H9 (cell line): ENCODE results near the gene NDUFS2. TPM values are rescaled to one million over a fixed set of nuclear protein-coding genes. Genes with fewer than 3 reads are reported as not detected.

ENCODE experiments used
- DNase-seq: peaks from one replicate; pipeline ENCODE4 v3.0.0-alpha.2; 2017
- H2AFZ ChIP-seq: one replicate; pipeline ENCODE4 v1.6.1; 2013; ENCODE audit warnings: mild to moderate bottlenecking, low read length, control low read depth, moderate library complexity
- H2AK5ac ChIP-seq: 2 replicates; pipeline ENCODE4 v1.6.1; 2013; ENCODE audit warnings: low read length, control low read depth, mixed read lengths; ENCODE audit not compliant: insufficient read length
- H2BK120ac ChIP-seq: one replicate; pipeline ENCODE4 v1.6.1; 2013; ENCODE audit warnings: low read depth, mild to moderate bottlenecking, low read length, control low read depth, inconsistent platforms; ENCODE audit not compliant: poor library complexity, severe bottlenecking
- H2BK12ac ChIP-seq: 2 replicates; pipeline ENCODE4 v1.6.1; 2013; ENCODE audit warnings: low read length, control low read depth, mixed read lengths, low read depth; ENCODE audit not compliant: insufficient read length
- H2BK15ac ChIP-seq: 2 replicates; pipeline ENCODE4 v1.6.1; 2013; ENCODE audit warnings: low read depth, low read length, control low read depth
- H2BK20ac ChIP-seq: one replicate; pipeline ENCODE4 v1.6.1; 2013; ENCODE audit warnings: low read depth, mild to moderate bottlenecking, low read length, control low read depth, inconsistent platforms; ENCODE audit not compliant: poor library complexity, severe bottlenecking
- H2BK5ac ChIP-seq: 2 replicates; pipeline ENCODE4 v1.6.1; 2013; ENCODE audit warnings: low read length, control low read depth, mixed read lengths; ENCODE audit not compliant: insufficient read length
- H3K14ac ChIP-seq: 2 replicates; pipeline ENCODE4 v1.6.1; 2013; ENCODE audit warnings: low read length, control low read depth; ENCODE audit not compliant: insufficient read depth
- H3K18ac ChIP-seq: 2 replicates; pipeline ENCODE4 v1.6.1; 2013; ENCODE audit warnings: low read depth, mild to moderate bottlenecking, mixed read lengths, low read length, control low read depth; ENCODE audit not compliant: insufficient read length
- H3K23ac ChIP-seq: 2 replicates; pipeline ENCODE4 v1.6.1; 2013; ENCODE audit warnings: low read length, control low read depth, mixed read lengths, low read depth; ENCODE audit not compliant: insufficient read length
- H3K23me2 ChIP-seq: 2 replicates; pipeline ENCODE4 v1.6.1; 2013; ENCODE audit warnings: low read depth, mild to moderate bottlenecking, mixed read lengths, low read length, control low read depth; ENCODE audit not compliant: insufficient read length, poor library complexity, severe bottlenecking
- H3K27ac ChIP-seq: 2 replicates; pipeline ENCODE4 v1.5.1; 2013; ENCODE audit warnings: low read length, control low read depth, mixed read lengths, low read depth; ENCODE audit not compliant: insufficient read length
- H3K27me3 ChIP-seq: 2 replicates; pipeline ENCODE4 v1.6.1; 2013; ENCODE audit warnings: low read length, control low read depth, inconsistent platforms; ENCODE audit not compliant: insufficient read depth
- H3K4ac ChIP-seq: 2 replicates; pipeline ENCODE4 v1.6.1; 2013; ENCODE audit warnings: low read depth, mild to moderate bottlenecking, control low read depth, inconsistent platforms, low read length, moderate library complexity
- H3K4me1 ChIP-seq: 2 replicates; pipeline ENCODE4 v1.6.1; 2013; ENCODE audit warnings: low read length, control low read depth, inconsistent platforms; ENCODE audit not compliant: insufficient read depth
- H3K4me2 ChIP-seq: 2 replicates; pipeline ENCODE4 v1.6.1; 2013; ENCODE audit warnings: low read length, control low read depth, mixed read lengths; ENCODE audit not compliant: insufficient read length, insufficient read depth
- H3K56ac ChIP-seq: 2 replicates; pipeline ENCODE4 v1.6.1; 2013; ENCODE audit warnings: low read depth, mild to moderate bottlenecking, mixed read lengths, low read length, control low read depth; ENCODE audit not compliant: insufficient read length
- H3K79me1 ChIP-seq: 2 replicates; pipeline ENCODE4 v1.6.1; 2013; ENCODE audit warnings: low read depth, mild to moderate bottlenecking, moderate library complexity, low read length, control low read depth, inconsistent platforms; ENCODE audit not compliant: insufficient read depth, poor library complexity, severe bottlenecking
- H3K79me2 ChIP-seq: 2 replicates; pipeline ENCODE4 v1.6.1; 2013; ENCODE audit warnings: low read length, control low read depth, inconsistent platforms; ENCODE audit not compliant: insufficient read depth
- H3K9ac ChIP-seq: 2 replicates; pipeline ENCODE4 v1.6.1; 2013; ENCODE audit warnings: low read length, control low read depth, mixed read lengths; ENCODE audit not compliant: insufficient read length; ENCODE audit errors: extremely low read depth
- H3K9me3 ChIP-seq: one replicate; pipeline ENCODE4 v1.6.1; 2013; ENCODE audit warnings: low read depth, low read length, inconsistent platforms; ENCODE audit not compliant: control insufficient read depth
- H3T11ph ChIP-seq: one replicate; pipeline ENCODE4 v1.6.1; 2013; ENCODE audit warnings: mild to moderate bottlenecking, low read length, control low read depth, inconsistent platforms
- H4K20me1 ChIP-seq: one replicate; pipeline ENCODE4 v1.6.1; 2013; ENCODE audit not compliant: control insufficient read depth, insufficient read length, insufficient read depth
- H4K5ac ChIP-seq: 2 replicates; pipeline ENCODE4 v1.6.1; 2013; ENCODE audit warnings: low read depth, mild to moderate bottlenecking, mixed read lengths, low read length, control low read depth; ENCODE audit not compliant: insufficient read length
- H4K8ac ChIP-seq: replicated peaks from 2 replicates; pipeline ENCODE4 v1.6.1; 2013; ENCODE audit warnings: low read length, control low read depth, mixed read lengths, low read depth; ENCODE audit not compliant: insufficient read length
- H4K91ac ChIP-seq: 2 replicates; pipeline ENCODE4 v1.6.1; 2013; ENCODE audit warnings: low read depth, mild to moderate bottlenecking, moderate library complexity, mixed read lengths, low read length, control low read depth; ENCODE audit not compliant: insufficient read length
- H3K27ac Mint-ChIP-seq, 3 experiments: 2 replicates in 2 of 3; 3 replicates in 1 of 3; pipeline ENCODE4 v1.8.0; 2020 to 2021; ENCODE audit warnings: mixed read lengths in 3 of 3, mild to moderate bottlenecking in 1 of 3, moderate library complexity in 1 of 3
- H3K27me3 Mint-ChIP-seq: 2 replicates; pipeline ENCODE4 v1.8.0; 2021; ENCODE audit warnings: low read depth, mild to moderate bottlenecking, moderate library complexity, mixed read lengths
- H3K36me3 Mint-ChIP-seq, 3 experiments: 2 replicates in 2 of 3; 3 replicates in 1 of 3; pipeline ENCODE4 v1.8.0; 2020 to 2021; ENCODE audit warnings: low read depth in 3 of 3, mixed read lengths in 3 of 3; ENCODE audit not compliant: insufficient read depth in 1 of 3
- H3K4me1 Mint-ChIP-seq, 2 experiments: 2 replicates each; pipeline ENCODE4 v1.8.0; 2020; ENCODE audit warnings: mixed read lengths in 2 of 2
- H3K4me3 Mint-ChIP-seq, 2 experiments: 2 replicates in 1 of 2; 3 replicates in 1 of 2; pipeline ENCODE4 v1.8.0; 2020 to 2021; ENCODE audit warnings: mild to moderate bottlenecking in 2 of 2, mixed read lengths in 2 of 2, moderate library complexity in 1 of 2
- H3K9me3 Mint-ChIP-seq, 2 experiments: 2 replicates in 1 of 2; 3 replicates in 1 of 2; pipeline ENCODE4 v1.8.0; 2020; ENCODE audit warnings: mild to moderate bottlenecking in 2 of 2, mixed read lengths in 2 of 2, moderate library complexity in 1 of 2
- CTCF ChIP-seq: fragments of 200-600 bp; sonication (generic); conservative IDR thresholded peaks from 3 replicates; pipeline ENCODE4 v1.8.0; 2021; ENCODE audit warnings: antibody characterized with exemption, mild to moderate bottlenecking
- WGBS: extraction: QIAGEN DNeasy Blood & Tissue Kit; methylation state at CpG from one replicate; pipeline ENCODE4 v1.1.7; 2013; ENCODE audit warnings: missing lambda C conversion rate, low lambda C conversion rate, mixed read lengths; ENCODE audit not compliant: insufficient read length; ENCODE audit errors: extremely low coverage; 5-methylcytosine and 5-hydroxymethylcytosine counted together
- total RNA-seq: library from RNA; stranded (reverse); gene quantifications from 2 replicates; pipeline ENCODE4 v1.2.1, GENCODE V29; 2021

NDUFS2 gene
- total RNA-seq, 1 experiment from 2014 or later: 84.5 TPM

GRCh38 chr1:161153682-161154337 lies 48.4 kb upstream of the NDUFS2 start, which contains the start of gene UFC1:
TSS of gene UFC1 (plus strand) at chr1:161153978. CDS start at chr1:161153998, 20 bp downstream.
- H3K27me3 Mint-ChIP-seq: no peaks in the 10 kb centered on the region
- no peak within 1 kb of the TSS for H4K91ac ChIP-seq
- peak within 1 kb of the TSS; percentile 2 for H3K23ac ChIP-seq
- no peaks in the 10 kb centered on the region for H3K9me3 Mint-ChIP-seq
- H3K9ac ChIP-seq: peak within 1 kb of the TSS; percentile 98
- no peaks in the 10 kb centered on the region for H3K27me3 ChIP-seq
- H3K4me1 Mint-ChIP-seq: peaks cover 15 to 16% of the 10 kb centered on the region in 2 experiments
- H3K18ac ChIP-seq: peak within 1 kb of the TSS; percentile 99
- H3K27ac ChIP-seq: peak within 1 kb of the TSS; percentile 93
- DNase-seq: peak; percentile 85
- H3K4me3 Mint-ChIP-seq: peak within 1 kb of the TSS; percentile 99 to 100
- no peaks in the 10 kb centered on the region for H3K79me1 ChIP-seq
- H2BK5ac ChIP-seq: peak within 1 kb of the TSS; percentile 66
- H3K56ac ChIP-seq: peak within 1 kb of the TSS; percentile 71
- H3K23me2 ChIP-seq: no peaks in the 10 kb centered on the region
- no CpG with 5 or more reads among the region's 33 CpGs for WGBS
- H4K20me1 ChIP-seq: no peaks in the 10 kb centered on the region
- H2AFZ ChIP-seq: peak within 1 kb of the TSS; percentile 99
- peak within 1 kb of the TSS; percentile 95 for H2BK120ac ChIP-seq
- H3K27ac Mint-ChIP-seq: peak within 1 kb of the TSS; percentile 98 to 100 (median 100)
- H3T11ph ChIP-seq: peak within 1 kb of the TSS; percentile 100
- no peak within 1 kb of the TSS for H2BK15ac ChIP-seq
- peak within 1 kb of the TSS; percentile 39 for H4K5ac ChIP-seq
- H2BK12ac ChIP-seq: peak within 1 kb of the TSS; percentile 77
- H3K79me2 ChIP-seq: no peaks in the 10 kb centered on the region
- peak within 1 kb of the TSS; percentile 98 for H4K8ac ChIP-seq
- peaks cover 10 to 20% (median 17%) of the 10 kb centered on the region in 3 experiments; a peak in 6 of 7 replicates for H3K36me3 Mint-ChIP-seq
- peak within 1 kb of the TSS; percentile 100 for H3K14ac ChIP-seq
- H3K4me1 ChIP-seq: no peaks in the 10 kb centered on the region
- H3K4me2 ChIP-seq: peak within 1 kb of the TSS; percentile 69
- peak within 1 kb of the TSS; percentile 51 for H2AK5ac ChIP-seq
- H2BK20ac ChIP-seq: peak within 1 kb of the TSS; percentile 78
- no peak for TF ChIP-seq CTCF
- no peaks in the 10 kb centered on the region for H3K9me3 ChIP-seq
- H3K4ac ChIP-seq: peak within 1 kb of the TSS; percentile 84; the same call in 1 of the 2 replicates
